HepG2 (cell line): ENCODE results near the gene RHBDF2. TPM values are rescaled to one million over a fixed set of nuclear protein-coding genes. Genes with fewer than 3 reads are reported as not detected.

Source experiments
- DNMT3B ChIP-seq: conservative IDR thresholded peaks from 2 replicates; pipeline ENCODE4 v1.6.1; 2016; ENCODE audit warnings: missing biosample characterization, control low read depth
- FOSL2 ChIP-seq: sonication (generic); formaldehyde crosslinking; IDR thresholded peaks from 2 replicates; pipeline ENCODE4 v1.4.0; 2020; ENCODE audit warnings: missing genetic modification reagents
- HOXA5 ChIP-seq: sonication (generic); formaldehyde crosslinking; IDR thresholded peaks from 2 replicates; pipeline ENCODE4 v1.4.0; 2020; ENCODE audit warnings: missing genetic modification reagents
- KMT2B ChIP-seq: IDR thresholded peaks from 2 replicates; pipeline ENCODE4 v1.6.1; 2016; ENCODE audit warnings: missing genetic modification reagents, missing compliant biosample characterization
- MEF2D ChIP-seq: sonication (generic); formaldehyde crosslinking; IDR thresholded peaks from 2 replicates; pipeline ENCODE4 v1.5.1; 2020; ENCODE audit warnings: mild to moderate bottlenecking, missing genetic modification reagents
- NFKBIZ ChIP-seq: IDR thresholded peaks from 2 replicates; pipeline ENCODE4 v1.6.1; 2018; ENCODE audit warnings: missing genetic modification reagents, missing compliant biosample characterization
- PHF8 ChIP-seq: sonication (generic); formaldehyde crosslinking; IDR thresholded peaks from 2 replicates; pipeline ENCODE4 v1.5.0; 2020; ENCODE audit warnings: missing genetic modification reagents
- SALL1 ChIP-seq: sonication (generic); formaldehyde crosslinking; IDR thresholded peaks from 2 replicates; pipeline ENCODE4 v1.8.0; 2022; ENCODE audit warnings: mild to moderate bottlenecking, missing genetic modification reagents
- TFAP4 ChIP-seq: sonication (generic); IDR thresholded peaks from 2 replicates; pipeline ENCODE4 v1.6.1; 2016; ENCODE audit warnings: low read depth, borderline replicate concordance
- TGIF2 ChIP-seq: IDR thresholded peaks from 2 replicates; pipeline ENCODE4 v1.6.1; 2016; ENCODE audit warnings: control low read depth, missing compliant biosample characterization
- ZFP90 ChIP-seq: sonication (generic); formaldehyde crosslinking; IDR thresholded peaks from 2 replicates; pipeline ENCODE4 v1.8.0; 2022; ENCODE audit warnings: missing genetic modification reagents, mild to moderate bottlenecking, inconsistent platforms, borderline replicate concordance
- ZNF232 ChIP-seq: sonication (generic); formaldehyde crosslinking; IDR thresholded peaks from 2 replicates; pipeline ENCODE4 v1.4.0; 2020; ENCODE audit warnings: missing genetic modification reagents, borderline replicate concordance
- ZNF292 ChIP-seq: sonication (generic); formaldehyde crosslinking; IDR thresholded peaks from 2 replicates; pipeline ENCODE4 v1.8.1; 2022; ENCODE audit warnings: mild to moderate bottlenecking, low read depth, missing genetic modification reagents, borderline replicate concordance
- ZNF317 ChIP-seq: sonication (generic); formaldehyde crosslinking; IDR thresholded peaks from 2 replicates; pipeline ENCODE4 v1.5.0; 2020; ENCODE audit warnings: mild to moderate bottlenecking, missing genetic modification reagents
- ZNF569 ChIP-seq: sonication (generic); formaldehyde crosslinking; IDR thresholded peaks from 2 replicates; pipeline ENCODE4 v1.5.0; 2020; ENCODE audit warnings: mild to moderate bottlenecking, missing genetic modification reagents, moderate library complexity, borderline replicate concordance
- ZNF660 ChIP-seq: sonication (generic); formaldehyde crosslinking; IDR thresholded peaks from 2 replicates; pipeline ENCODE4 v1.5.1; 2020; ENCODE audit warnings: mild to moderate bottlenecking, low read depth, missing genetic modification reagents, borderline replicate concordance
- ZNF747 ChIP-seq: sonication (generic); formaldehyde crosslinking; IDR thresholded peaks from 2 replicates; pipeline ENCODE4 v1.8.1; 2023; ENCODE audit warnings: missing genetic modification reagents, mild to moderate bottlenecking, borderline replicate concordance
- ZNF766 ChIP-seq: sonication (generic); formaldehyde crosslinking; IDR thresholded peaks from 2 replicates; pipeline ENCODE4 v1.5.0; 2020; ENCODE audit warnings: missing genetic modification reagents, borderline replicate concordance
- ZNF781 ChIP-seq: sonication (generic); formaldehyde crosslinking; IDR thresholded peaks from 2 replicates; pipeline ENCODE4 v1.5.1; 2020; ENCODE audit warnings: borderline replicate concordance, mild to moderate bottlenecking, missing genetic modification reagents; ENCODE audit errors: not compliant biosample characterization
- ZNF800 ChIP-seq: sonication (generic); formaldehyde crosslinking; IDR thresholded peaks from 2 replicates; pipeline ENCODE4 v1.4.0; 2020; ENCODE audit warnings: missing genetic modification reagents
- polyA plus RNA-seq, 8 experiments: library from polyadenylated mRNA; depleted of rRNA in 3 of 8; stranded (reverse) in 7 of 8; unstranded in 1 of 8; fragments of >200 nt; fragmentation: Illumina TruSeq in 4 of 8; extraction: Trizol in 4 of 8; gene quantifications; 2 replicates each; pipeline versions ENCODE4 v1.2.1 to v1.2.3, GENCODE V29; 2011 to 2016; ENCODE audit warnings: low read depth in 4 of 8, missing spikeins in 1 of 8, mixed read lengths in 1 of 8; ENCODE audit not compliant: insufficient read depth in 1 of 8
- total RNA-seq, 5 experiments: library from RNA; depleted of rRNA; stranded (reverse); fragments of >200 nt; fragmentation: Illumina TruSeq; extraction: Trizol; gene quantifications; 2 replicates each; pipeline ENCODE4 v1.2.3, GENCODE V29; 2016; ENCODE audit warnings: low read depth in 1 of 5
- TF ChIP-seq, protein P1 (sequence below): sonication (generic); formaldehyde crosslinking; IDR thresholded peaks from 2 replicates; pipeline ENCODE4 v1.4.0; 2020; ENCODE audit warnings: missing genetic modification reagents
- TF ChIP-seq, protein P2 (sequence below): sonication (generic); formaldehyde crosslinking; IDR thresholded peaks from 2 replicates; pipeline ENCODE4 v1.4.0; 2020; ENCODE audit warnings: missing genetic modification reagents

The RHBDF2 gene
- total and polyA plus RNA-seq, 2 of the 13 experiments (the other 11 are each of a cell fraction or from before 2014, with no cell fraction given), result 7.8 to 24.2 TPM

DNA sequence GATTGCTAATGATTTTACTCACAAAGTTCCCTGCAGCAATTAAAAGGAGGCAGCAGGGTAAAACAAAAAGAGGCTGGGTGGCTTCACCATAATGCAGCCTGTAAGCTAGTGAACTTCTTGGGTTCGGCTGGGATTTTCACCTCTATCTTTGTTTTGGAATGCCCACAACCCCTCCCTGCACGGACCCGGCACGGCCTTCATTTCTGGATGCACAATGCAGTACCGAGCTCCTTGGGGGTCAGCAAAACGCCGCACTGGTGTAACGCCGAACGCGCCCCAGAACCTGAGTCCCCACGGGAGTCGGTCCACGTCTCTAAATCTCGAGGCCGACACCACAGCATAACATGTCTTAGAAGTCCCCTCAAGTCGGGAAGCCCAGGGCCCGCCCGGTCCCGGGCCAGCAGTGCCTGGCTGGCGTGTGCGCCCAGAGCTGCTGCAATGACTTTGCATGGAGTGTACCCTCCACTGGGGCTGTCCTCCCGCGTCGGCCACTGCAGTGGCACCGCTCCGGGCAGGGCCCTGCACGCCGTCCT lies 49.0 kb downstream of the RHBDF2 start (continued):
- TF ChIP-seq, protein P1, sequence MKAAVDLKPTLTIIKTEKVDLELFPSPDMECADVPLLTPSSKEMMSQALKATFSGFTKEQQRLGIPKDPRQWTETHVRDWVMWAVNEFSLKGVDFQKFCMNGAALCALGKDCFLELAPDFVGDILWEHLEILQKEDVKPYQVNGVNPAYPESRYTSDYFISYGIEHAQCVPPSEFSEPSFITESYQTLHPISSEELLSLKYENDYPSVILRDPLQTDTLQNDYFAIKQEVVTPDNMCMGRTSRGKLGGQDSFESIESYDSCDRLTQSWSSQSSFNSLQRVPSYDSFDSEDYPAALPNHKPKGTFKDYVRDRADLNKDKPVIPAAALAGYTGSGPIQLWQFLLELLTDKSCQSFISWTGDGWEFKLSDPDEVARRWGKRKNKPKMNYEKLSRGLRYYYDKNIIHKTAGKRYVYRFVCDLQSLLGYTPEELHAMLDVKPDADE (CRISPR knock-in tag), result peak; percentile 65; the same call in 1 of the 2 replicates
- TF ChIP-seq NFKBIZ (CRISPR knock-in tag), result 0 out of 2 replicates have a peak, but pooled peaks have one; percentile 12
- TF ChIP-seq MEF2D (CRISPR knock-in tag), result 0 out of 2 replicates have a peak, but pooled peaks have one; percentile 17
- TF ChIP-seq KMT2B (CRISPR knock-in tag), result peak; percentile 52; the same call in 1 of the 2 replicates
- peak; percentile 24; the same call in 1 of the 2 replicates for TF ChIP-seq ZNF292 (CRISPR knock-in tag)
- 0 out of 2 replicates have a peak, but pooled peaks have one; percentile 28 for TF ChIP-seq SALL1 (CRISPR knock-in tag)
- TF ChIP-seq ZNF317 (CRISPR knock-in tag), result peak; percentile 36; the same call in 1 of the 2 replicates
- 0 out of 2 replicates have a peak, but pooled peaks have one; percentile 35 for TF ChIP-seq ZNF232 (CRISPR knock-in tag)
- TF ChIP-seq HOXA5 (CRISPR knock-in tag), result 0 out of 2 replicates have a peak, but pooled peaks have one; percentile 35
- no peak; the same call in 1 of the 2 replicates for TF ChIP-seq ZNF660 (CRISPR knock-in tag)
- no peak for TF ChIP-seq FOSL2
- TF ChIP-seq ZNF569 (CRISPR knock-in tag), result 0 out of 2 replicates have a peak, but pooled peaks have one; percentile 14
- 0 out of 2 replicates have a peak, but pooled peaks have one; percentile 19 for TF ChIP-seq ZNF747
- TF ChIP-seq DNMT3B (CRISPR knock-in tag), result no peak
- TF ChIP-seq ZNF781 (CRISPR knock-in tag), result peak; percentile 55
- peak; percentile 10; the same call in 1 of the 2 replicates for TF ChIP-seq ZNF766 (CRISPR knock-in tag)
- TF ChIP-seq, protein P2, sequence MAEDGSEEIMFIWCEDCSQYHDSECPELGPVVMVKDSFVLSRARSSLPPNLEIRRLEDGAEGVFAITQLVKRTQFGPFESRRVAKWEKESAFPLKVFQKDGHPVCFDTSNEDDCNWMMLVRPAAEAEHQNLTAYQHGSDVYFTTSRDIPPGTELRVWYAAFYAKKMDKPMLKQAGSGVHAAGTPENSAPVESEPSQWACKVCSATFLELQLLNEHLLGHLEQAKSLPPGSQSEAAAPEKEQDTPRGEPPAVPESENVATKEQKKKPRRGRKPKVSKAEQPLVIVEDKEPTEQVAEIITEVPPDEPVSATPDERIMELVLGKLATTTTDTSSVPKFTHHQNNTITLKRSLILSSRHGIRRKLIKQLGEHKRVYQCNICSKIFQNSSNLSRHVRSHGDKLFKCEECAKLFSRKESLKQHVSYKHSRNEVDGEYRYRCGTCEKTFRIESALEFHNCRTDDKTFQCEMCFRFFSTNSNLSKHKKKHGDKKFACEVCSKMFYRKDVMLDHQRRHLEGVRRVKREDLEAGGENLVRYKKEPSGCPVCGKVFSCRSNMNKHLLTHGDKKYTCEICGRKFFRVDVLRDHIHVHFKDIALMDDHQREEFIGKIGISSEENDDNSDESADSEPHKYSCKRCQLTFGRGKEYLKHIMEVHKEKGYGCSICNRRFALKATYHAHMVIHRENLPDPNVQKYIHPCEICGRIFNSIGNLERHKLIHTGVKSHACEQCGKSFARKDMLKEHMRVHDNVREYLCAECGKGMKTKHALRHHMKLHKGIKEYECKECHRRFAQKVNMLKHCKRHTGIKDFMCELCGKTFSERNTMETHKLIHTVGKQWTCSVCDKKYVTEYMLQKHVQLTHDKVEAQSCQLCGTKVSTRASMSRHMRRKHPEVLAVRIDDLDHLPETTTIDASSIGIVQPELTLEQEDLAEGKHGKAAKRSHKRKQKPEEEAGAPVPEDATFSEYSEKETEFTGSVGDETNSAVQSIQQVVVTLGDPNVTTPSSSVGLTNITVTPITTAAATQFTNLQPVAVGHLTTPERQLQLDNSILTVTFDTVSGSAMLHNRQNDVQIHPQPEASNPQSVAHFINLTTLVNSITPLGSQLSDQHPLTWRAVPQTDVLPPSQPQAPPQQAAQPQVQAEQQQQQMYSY, result 0 out of 2 replicates have a peak, but pooled peaks have one; percentile 14
- peak; percentile 91 for TF ChIP-seq ZNF800 (CRISPR knock-in tag)
- TF ChIP-seq TGIF2 (CRISPR knock-in tag), result 0 out of 2 replicates have a peak, but pooled peaks have one; percentile 11
- TF ChIP-seq TFAP4, result no peak
- peak; percentile 38 for TF ChIP-seq PHF8
- 0 out of 2 replicates have a peak, but pooled peaks have one; percentile 7 for TF ChIP-seq ZFP90
